Measurements from ENCODE around the gene DENND6A. TPM values are rescaled to one million over a fixed set of nuclear protein-coding genes. Genes with fewer than 3 reads are reported as not detected.
"Not testable (repeated sequence)": the region's sequence is repeated elsewhere in the genome, so short reads cannot be mapped to it uniquely, and the experiment has no call there.

The DENND6A gene
- total RNA-seq, 1 donor from 2014 or later, result 26.1 TPM

DNA sequence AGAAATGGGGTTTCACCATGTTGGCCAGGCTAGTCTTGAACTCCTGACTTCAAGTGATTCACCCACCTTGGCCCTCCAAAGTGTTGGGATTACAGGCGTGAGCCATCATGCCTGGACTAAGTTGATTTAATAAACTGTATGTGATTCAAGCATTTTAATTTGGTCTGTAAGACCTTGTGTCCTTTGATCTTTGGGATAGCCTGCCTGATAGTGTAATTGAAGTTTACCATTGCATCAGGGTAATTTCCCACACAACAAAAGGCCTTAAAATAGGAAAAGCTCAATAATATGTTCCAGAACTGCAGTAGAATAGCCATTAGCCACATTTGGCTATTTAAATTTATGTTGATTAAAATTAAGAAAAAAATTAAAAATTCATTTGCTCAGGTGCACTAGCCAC lies 25.2 kb upstream of the DENND6A start:
- TF ChIP-seq, protein P1, sequence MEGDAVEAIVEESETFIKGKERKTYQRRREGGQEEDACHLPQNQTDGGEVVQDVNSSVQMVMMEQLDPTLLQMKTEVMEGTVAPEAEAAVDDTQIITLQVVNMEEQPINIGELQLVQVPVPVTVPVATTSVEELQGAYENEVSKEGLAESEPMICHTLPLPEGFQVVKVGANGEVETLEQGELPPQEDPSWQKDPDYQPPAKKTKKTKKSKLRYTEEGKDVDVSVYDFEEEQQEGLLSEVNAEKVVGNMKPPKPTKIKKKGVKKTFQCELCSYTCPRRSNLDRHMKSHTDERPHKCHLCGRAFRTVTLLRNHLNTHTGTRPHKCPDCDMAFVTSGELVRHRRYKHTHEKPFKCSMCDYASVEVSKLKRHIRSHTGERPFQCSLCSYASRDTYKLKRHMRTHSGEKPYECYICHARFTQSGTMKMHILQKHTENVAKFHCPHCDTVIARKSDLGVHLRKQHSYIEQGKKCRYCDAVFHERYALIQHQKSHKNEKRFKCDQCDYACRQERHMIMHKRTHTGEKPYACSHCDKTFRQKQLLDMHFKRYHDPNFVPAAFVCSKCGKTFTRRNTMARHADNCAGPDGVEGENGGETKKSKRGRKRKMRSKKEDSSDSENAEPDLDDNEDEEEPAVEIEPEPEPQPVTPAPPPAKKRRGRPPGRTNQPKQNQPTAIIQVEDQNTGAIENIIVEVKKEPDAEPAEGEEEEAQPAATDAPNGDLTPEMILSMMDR (IDR thresholded peaks at IDR 0.05; ENCODE audit: insufficient read depth, low read length, severe bottlenecking), result no peak
- DNase-seq (ENCODE audit: low read depth), result no peak
- H3K4me3 ChIP-seq (ENCODE audit: low read depth, low read length), result no peak overlapping the region
- no peak for FAIRE-seq
- H3K36me3 ChIP-seq (ENCODE audit: control insufficient read depth, insufficient read depth, low read length), result no peaks in the 10 kb centered on the region
- H3K27me3 ChIP-seq (ENCODE audit: control insufficient read depth, insufficient read depth, low read length), result no peaks in the 10 kb centered on the region

DNA sequence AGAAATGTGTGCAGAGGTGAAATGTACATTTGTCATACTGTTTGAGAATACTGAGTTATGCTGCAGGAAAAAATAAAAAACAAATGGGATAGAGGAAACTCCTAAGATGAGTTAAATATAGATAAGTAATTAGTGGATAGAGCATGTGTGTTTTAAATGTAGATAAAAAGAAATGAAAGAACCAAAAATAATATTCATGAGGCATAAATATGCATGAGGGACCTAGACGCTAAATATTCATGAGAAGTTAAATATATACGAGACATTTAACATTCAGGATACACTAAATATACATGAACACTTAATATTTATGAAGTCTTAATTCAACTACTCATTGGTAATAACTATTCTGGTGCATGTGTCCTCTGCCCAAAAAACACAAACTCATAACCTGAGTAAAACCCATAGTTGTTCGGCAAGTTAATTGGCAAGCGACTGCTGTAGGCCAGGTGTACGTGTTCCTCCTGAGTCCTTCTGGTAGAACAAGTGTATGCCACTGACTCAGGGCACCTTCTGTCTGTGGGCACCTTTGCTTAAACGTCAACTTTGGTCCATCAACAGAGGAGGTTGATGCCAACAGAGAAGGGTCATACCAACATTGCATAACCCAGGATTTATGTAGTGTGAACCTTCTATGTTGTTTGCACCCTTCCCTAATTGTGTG lies 24.5 kb upstream of the DENND6A start:
- FAIRE-seq, result no peak
- TF ChIP-seq, protein P1 (IDR thresholded peaks at IDR 0.05; ENCODE audit: insufficient read depth, low read length, severe bottlenecking), result no peak
- no peak for DNase-seq (ENCODE audit: low read depth)

DNA sequence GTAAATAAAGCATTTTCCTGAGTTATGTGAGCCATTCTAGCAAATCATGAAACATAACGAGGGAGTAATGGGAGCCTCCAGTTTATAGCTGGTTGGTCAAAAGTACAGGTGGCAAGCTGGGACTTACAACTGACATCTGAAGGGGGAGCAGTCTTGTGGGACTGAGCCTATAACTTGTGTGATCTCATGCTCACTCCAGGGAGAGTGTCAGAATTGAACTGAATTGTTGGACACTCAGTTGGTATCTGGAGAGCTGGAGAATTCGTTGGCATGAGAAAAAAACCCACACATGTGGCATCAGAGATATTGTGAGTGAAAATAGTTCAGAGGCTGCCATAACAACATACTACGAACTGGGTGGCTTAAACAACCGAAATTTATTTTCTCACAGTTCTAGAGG lies 22.8 kb upstream of the DENND6A start:
- TF ChIP-seq, protein P1 (IDR thresholded peaks at IDR 0.05; ENCODE audit: insufficient read depth, low read length, severe bottlenecking), result no peak
- Histone ChIP-seq H3K4me3 (ENCODE audit: low read depth, low read length) (no peak overlapping the region), H3K27me3 (ENCODE audit: control insufficient read depth, insufficient read depth, low read length) (no peaks in the 10 kb centered on the region), H3K36me3 (ENCODE audit: control insufficient read depth, insufficient read depth, low read length) (no peaks in the 10 kb centered on the region)
- DNase-seq (ENCODE audit: low read depth) (no peak), FAIRE-seq (no peak)

More for the DNA sequence above, 24.5 kb upstream of the DENND6A start:
- Histone ChIP-seq H3K27me3 (ENCODE audit: control insufficient read depth, insufficient read depth, low read length) (no peaks in the 10 kb centered on the region), H3K36me3 (ENCODE audit: control insufficient read depth, insufficient read depth, low read length) (no peaks in the 10 kb centered on the region), H3K4me3 (ENCODE audit: low read depth, low read length) (no peak overlapping the region)

DNA sequence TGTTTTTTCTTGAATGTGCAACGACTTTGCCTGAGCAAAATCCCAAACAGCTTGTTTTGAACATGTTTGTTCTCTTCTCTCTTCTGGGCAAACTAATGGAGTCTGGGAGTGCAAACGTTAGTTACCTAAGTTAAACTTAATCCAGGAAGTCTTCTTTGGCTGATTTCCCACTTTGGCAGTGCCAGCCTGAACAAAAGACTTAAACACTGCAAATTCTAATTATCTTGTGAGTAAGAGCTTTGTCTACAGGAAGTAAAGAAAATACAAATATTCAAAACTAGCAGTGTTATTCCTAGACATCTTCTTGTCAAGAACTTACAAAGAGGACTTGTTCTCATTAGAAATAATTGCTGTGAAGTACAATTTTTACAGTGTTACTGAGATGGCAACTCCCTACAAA lies 16.7 kb upstream of the DENND6A start:
- FAIRE-seq (no peak), DNase-seq (ENCODE audit: low read depth) (peak; percentile 84)
- H3K27me3 ChIP-seq (ENCODE audit: control insufficient read depth, insufficient read depth, low read length), result no peaks in the 10 kb centered on the region
- TF ChIP-seq, protein P1 (IDR thresholded peaks at IDR 0.05; ENCODE audit: insufficient read depth, low read length, severe bottlenecking), result no peak
- H3K4me3 ChIP-seq (ENCODE audit: low read depth, low read length), result no peak overlapping the region
- H3K36me3 ChIP-seq (ENCODE audit: control insufficient read depth, insufficient read depth, low read length), result no peaks in the 10 kb centered on the region

DNA sequence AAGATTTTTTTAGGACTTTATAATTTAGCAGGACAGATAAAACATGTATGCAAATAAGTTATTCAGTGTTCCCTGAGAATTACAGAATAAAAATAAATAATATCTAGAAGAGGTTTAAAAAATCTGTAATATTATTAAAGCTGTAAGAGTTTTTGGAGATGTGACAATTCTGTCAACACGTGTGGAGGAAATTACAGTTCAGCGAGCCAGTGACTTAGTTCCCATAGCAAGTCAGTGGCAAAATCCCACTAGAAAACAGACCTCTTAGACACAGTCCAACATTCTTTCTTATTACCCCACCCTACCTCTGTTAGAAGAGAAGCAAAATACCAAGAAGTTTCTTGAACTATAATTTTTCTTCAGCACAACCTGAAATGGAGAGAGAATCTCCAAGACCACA lies 16.2 kb upstream of the DENND6A start:
- TF ChIP-seq, protein P1 (IDR thresholded peaks at IDR 0.05; ENCODE audit: insufficient read depth, low read length, severe bottlenecking), result no peak
- Histone ChIP-seq H3K27me3 (ENCODE audit: control insufficient read depth, insufficient read depth, low read length) (no peaks in the 10 kb centered on the region), H3K36me3 (ENCODE audit: control insufficient read depth, insufficient read depth, low read length) (no peaks in the 10 kb centered on the region), H3K4me3 (ENCODE audit: low read depth, low read length) (no peak overlapping the region)
- no peak for FAIRE-seq
- DNase-seq (ENCODE audit: low read depth), result no peak

DNA sequence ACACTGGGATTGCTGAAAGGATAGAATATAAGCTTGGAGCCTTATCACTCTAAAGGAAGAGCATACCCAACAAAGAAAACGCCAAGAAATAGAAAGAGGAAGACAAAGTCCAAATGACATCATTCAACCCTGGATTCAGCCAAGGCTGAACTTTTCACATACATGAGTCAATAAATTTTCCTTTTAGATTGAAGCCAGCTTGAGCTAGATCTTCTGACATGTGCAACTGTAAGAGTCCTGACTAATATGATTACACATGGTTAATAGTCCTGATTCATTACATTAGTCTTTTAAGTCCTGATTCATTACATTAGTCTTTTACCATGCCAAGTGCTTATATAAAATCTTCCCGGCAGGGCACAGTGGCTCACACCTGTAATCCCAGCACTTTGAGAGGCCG lies 13.6 kb upstream of the DENND6A start:
- FAIRE-seq (peak; percentile 92), DNase-seq (ENCODE audit: low read depth) (peak; percentile 100)
- Histone ChIP-seq H3K27me3 (ENCODE audit: control insufficient read depth, insufficient read depth, low read length) (no peaks in the 10 kb centered on the region), H3K36me3 (ENCODE audit: control insufficient read depth, insufficient read depth, low read length) (no peaks in the 10 kb centered on the region), H3K4me3 (ENCODE audit: low read depth, low read length) (no peak overlapping the region)
- TF ChIP-seq, protein P1 (IDR thresholded peaks at IDR 0.05; ENCODE audit: insufficient read depth, low read length, severe bottlenecking), result no peak

DNA sequence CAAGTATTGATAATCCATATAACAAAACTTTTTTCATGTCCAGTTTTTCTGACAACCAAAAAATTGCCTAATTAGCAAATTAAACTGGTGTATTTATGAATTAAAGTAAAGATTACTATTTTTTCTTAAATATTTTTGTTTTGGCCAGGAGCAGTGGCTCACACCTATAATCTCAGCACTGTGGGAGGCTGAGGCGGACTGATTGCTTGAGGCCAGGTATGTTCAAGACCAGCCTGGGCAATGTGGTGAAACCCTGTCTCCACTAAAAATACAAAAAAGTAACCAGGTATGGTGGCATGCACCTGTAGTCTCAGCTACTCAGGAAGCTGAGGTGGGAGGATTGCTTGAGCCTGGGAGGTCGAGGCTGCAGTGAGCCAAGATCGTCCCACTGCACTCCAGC lies 12.5 kb upstream of the DENND6A start:
- not testable (repeated sequence) for FAIRE-seq; H3K36me3 ChIP-seq (ENCODE audit: control insufficient read depth, insufficient read depth, low read length); DNase-seq (ENCODE audit: low read depth); H3K27me3 ChIP-seq (ENCODE audit: control insufficient read depth, insufficient read depth, low read length); H3K4me3 ChIP-seq (ENCODE audit: low read depth, low read length)
